Uterus (tissue), 4 donors: ENCODE measurements around the gene AASS. TPM values are rescaled to one million over a fixed set of nuclear protein-coding genes. Genes with fewer than 3 reads are reported as not detected.
A peak's percentile ranks its signal among the peaks of the same experiment; 100 is the strongest.

Experiments
- DNase-seq, 2 donors: peaks; one replicate each; pipeline ENCODE4 v3.0.0-alpha.2; 2019 to 2020
- H3K27ac ChIP-seq, 2 donors: fragments of 200-600 bp; sonication (generic); 1 replicate in 1 of 2; 2 replicates in 1 of 2; pipeline ENCODE4 v1.5.1; 2016 to 2018
- H3K27me3 ChIP-seq, 2 donors: fragments of 200-600 bp; sonication (generic); one replicate each; pipeline ENCODE4 v1.5.1; 2018 to 2019; ENCODE audit warnings: control low read depth in 1 of 2
- H3K36me3 ChIP-seq, 2 donors: fragments of 200-600 bp; sonication (generic); one replicate each; pipeline ENCODE4 v1.5.1; 2019; ENCODE audit warnings: control low read depth in 1 of 2
- H3K4me1 ChIP-seq, 2 donors: fragments of 200-600 bp; sonication (generic); one replicate each; pipeline ENCODE4 v1.5.1; 2018 to 2019; ENCODE audit warnings: control low read depth in 1 of 2
- H3K4me3 ChIP-seq, 2 donors: fragments of 200-600 bp; sonication (generic); 1 replicate in 1 of 2; 2 replicates in 1 of 2; pipeline ENCODE4 v1.5.1; 2018 to 2019; ENCODE audit warnings: mild to moderate bottlenecking in 1 of 2
- H3K9me3 ChIP-seq, 2 donors: fragments of 200-600 bp; sonication (generic); one replicate each; pipeline ENCODE4 v1.5.1; 2019; ENCODE audit warnings: control low read depth in 1 of 2
- CTCF ChIP-seq, 4 experiments: fragments of 200-600 bp in 2 of 4; fragments of 450-650 bp in 2 of 4; sonication (generic) in 2 of 4; IDR thresholded peaks; one replicate each; pipeline ENCODE4 v1.5.1; 2016 to 2019; ENCODE audit warnings: antibody characterized with exemption in 4 of 4, mild to moderate bottlenecking in 2 of 4, moderate library complexity in 1 of 4
- POLR2A ChIP-seq, 2 donors: fragments of 450-650 bp; IDR thresholded peaks; one replicate each; pipeline ENCODE4 v1.6.1; 2016; ENCODE audit warnings: antibody characterized with exemption in 2 of 2, mild to moderate bottlenecking in 1 of 2, moderate library complexity in 1 of 2
- intact Hi-C: fragments of 100-400 bp; cut with DNase I; formaldehyde crosslinking; loops from one replicate; pipeline ENCODE4 v1.15.1; 2023; ENCODE audit warnings: low total_unique reads
- total RNA-seq, 4 donors: library from RNA; depleted of rRNA in 3 of 4; stranded (reverse); fragments of >200 nt in 3 of 4; gene quantifications; one replicate each; pipeline versions ENCODE4 v1.1.0 to v1.2.4, GENCODE V29; 2014 to 2023
- donor health status: DM: yes; HTN: yes; CAD: no.

Gene AASS
- total RNA-seq, 4 donors from 2014 or later = 37.9 to 82.0 (median 63.8) TPM

- Histone ChIP-seq H3K36me3 (no peaks in the 10 kb centered on the region), H3K27me3 (no peaks in the 10 kb centered on the region), H3K4me3 (no peak overlapping the region), H3K9me3 (no peaks in the 10 kb centered on the region), H3K27ac (no peak overlapping the region), H3K4me1 (peaks cover 0 to 6% of the 10 kb centered on the region in 2 donors)
- TF ChIP-seq CTCF (IDR thresholded peaks at IDR 0.05) (no peak), POLR2A (IDR thresholded peaks at IDR 0.05) (no peak)
- DNase-seq = no peak
- intact Hi-C loops = no loop called here
These were observed 4.0 kb upstream of the AASS start for GRCh38 chr7:122148081-122148480.

GRCh38 chr7:122145937-122146645, 2.0 kb upstream of the AASS start:
- H3K4me3 ChIP-seq = no peak overlapping the region
- no peaks in the 10 kb centered on the region for H3K27me3 ChIP-seq
- no peak for DNase-seq
- no peaks in the 10 kb centered on the region for H3K36me3 ChIP-seq
- TF ChIP-seq POLR2A (IDR thresholded peaks at IDR 0.05) (no peak), CTCF (IDR thresholded peaks at IDR 0.05) (no peak)
- no peaks in the 10 kb centered on the region for H3K9me3 ChIP-seq
- no peak overlapping the region for H3K27ac ChIP-seq
- H3K4me1 ChIP-seq = peaks cover 0 to 6% of the 10 kb centered on the region in 2 donors
- intact Hi-C loops = no loop called here

GRCh38 chr7:122143376-122143750, 686 bp downstream of the AASS start:
- H3K4me3 ChIP-seq = peak overlapping the region; percentile 47 to 59
- peak; percentile 19 to 27 for DNase-seq
- no peaks in the 10 kb centered on the region for H3K27me3 ChIP-seq
- peaks cover 0 to 6% of the 10 kb centered on the region in 2 donors for H3K4me1 ChIP-seq
- no peaks in the 10 kb centered on the region for H3K36me3 ChIP-seq
- intact Hi-C loops = no loop called here
- H3K9me3 ChIP-seq = no peaks in the 10 kb centered on the region
- peak overlapping the region; percentile 95 to 96 for H3K27ac ChIP-seq
- TF ChIP-seq CTCF (IDR thresholded peaks at IDR 0.05) (no peak), POLR2A (IDR thresholded peaks at IDR 0.05) (no peak)

- Histone ChIP-seq H3K4me3 (no peak overlapping the region), H3K27ac (no peak overlapping the region), H3K9me3 (no peaks in the 10 kb centered on the region), H3K27me3 (no peaks in the 10 kb centered on the region), H3K36me3 (no peaks in the 10 kb centered on the region), H3K4me1 (peaks cover 0 to 6% of the 10 kb centered on the region in 2 donors)
- intact Hi-C loops = no loop called here
- TF ChIP-seq POLR2A (IDR thresholded peaks at IDR 0.05) (no peak), CTCF (IDR thresholded peaks at IDR 0.05) (no peak)
- no peak for DNase-seq
These were observed 3.1 kb downstream of the AASS start for GRCh38 chr7:122140918-122141317.

GRCh38 chr7:122137251-122138077, 6.6 kb downstream of the AASS start:
- DNase-seq = no peak
- H3K9me3 ChIP-seq = no peaks in the 10 kb centered on the region
- H3K4me1 ChIP-seq = no peaks in the 10 kb centered on the region
- TF ChIP-seq POLR2A (IDR thresholded peaks at IDR 0.05) = no peak
- TF ChIP-seq CTCF (IDR thresholded peaks at IDR 0.05) = no peak
- no peaks in the 10 kb centered on the region for H3K36me3 ChIP-seq
- peak overlapping the region; percentile 3 to 33 for H3K4me3 ChIP-seq
- peak overlapping the region; percentile 60 to 63 for H3K27ac ChIP-seq
- no peaks in the 10 kb centered on the region for H3K27me3 ChIP-seq
- intact Hi-C loops = no loop called here
